CD4-positive, alpha-beta T cell treated with Interleukin-6 at 100 ng/mL for 8 hours (primary cell): Measurements from ENCODE around the gene CNGA1.
"Not testable (repeated sequence)": the region's sequence is repeated elsewhere in the genome, so short reads cannot be mapped to it uniquely, and the experiment has no call there.

Experiments
- DNase-seq: peaks from one replicate; pipeline ENCODE4 v3.0.0-alpha.2; 2020; ENCODE audit warnings: mixed read lengths, low spot score

CNGA1 gene

GRCh38 chr4:48030470-48030869 is 14.0 kb upstream of the CNGA1 start:
- no peak for DNase-seq

GRCh38 chr4:48028696-48029095 is 12.2 kb upstream of the CNGA1 start:
- DNase-seq: no peak

GRCh38 chr4:48027653-48028052 is 11.2 kb upstream of the CNGA1 start:
- DNase-seq: no peak

- no peak for DNase-seq
These were observed 8.5 kb upstream of the CNGA1 start for GRCh38 chr4:48025005-48025404.

- DNase-seq: no peak
These were observed 8.0 kb upstream of the CNGA1 start for GRCh38 chr4:48024522-48024921.

- no peak for DNase-seq
These were observed 5.8 kb upstream of the CNGA1 start for GRCh38 chr4:48022192-48022799.

GRCh38 chr4:48021100-48021499 is 4.6 kb upstream of the CNGA1 start:
- no peak for DNase-seq

GRCh38 chr4:48018112-48018511 is 1.6 kb upstream of the CNGA1 start:
- no peak for DNase-seq

- DNase-seq: no peak
These were observed 659 bp upstream of the CNGA1 start for GRCh38 chr4:48017108-48017571.

- no peak for DNase-seq
These were observed 803 bp downstream of the CNGA1 start for GRCh38 chr4:48015678-48016077.

GRCh38 chr4:48015216-48015615 is 1.3 kb downstream of the CNGA1 start:
- no peak for DNase-seq

GRCh38 chr4:48012824-48013223 is 3.7 kb downstream of the CNGA1 start:
- DNase-seq: no peak

GRCh38 chr4:48011722-48012121 is 4.8 kb downstream of the CNGA1 start:
- DNase-seq: no peak

- DNase-seq: not testable (repeated sequence)
These were observed 5.6 kb downstream of the CNGA1 start for GRCh38 chr4:48010906-48011305.

GRCh38 chr4:48008021-48008596 is 8.4 kb downstream of the CNGA1 start:
- no peak for DNase-seq

GRCh38 chr4:48005781-48006180 is 10.7 kb downstream of the CNGA1 start:
- no peak for DNase-seq

GRCh38 chr4:48003568-48003967 is 12.9 kb downstream of the CNGA1 start:
- not testable (repeated sequence) for DNase-seq

- no peak for DNase-seq
These were observed 14.2 kb downstream of the CNGA1 start for GRCh38 chr4:48002267-48002666.

GRCh38 chr4:47996021-47996420 is 20.5 kb downstream of the CNGA1 start:
- DNase-seq: no peak

- DNase-seq: not testable (repeated sequence)
These were observed 24.0 kb downstream of the CNGA1 start for GRCh38 chr4:47992475-47992874.

GRCh38 chr4:47990145-47990544 is 26.3 kb downstream of the CNGA1 start:
- DNase-seq: no peak

- no peak for DNase-seq
These were observed 41.9 kb downstream of the CNGA1 start for GRCh38 chr4:47974566-47974965.

GRCh38 chr4:47972721-47973120 is 43.8 kb downstream of the CNGA1 start:
- DNase-seq: no peak

GRCh38 chr4:47972181-47972580 is 44.3 kb downstream of the CNGA1 start:
- DNase-seq: no peak
